Activated naive CD8-positive, alpha-beta T cell treated with anti-CD3 and anti-CD28 coated beads, Interleukin-2, amount 50 U/mL, for 16 hours (primary cell): ENCODE data around the gene ASPSCR1.

ENCODE experiments used
- DNase-seq: peaks from one replicate; pipeline ENCODE4 v3.0.0-alpha.2; 2020; ENCODE audit warnings: low read depth, low spot score

ASPSCR1 gene

GRCh38 chr17:81960130-81960958 is 17.1 kb upstream of the ASPSCR1 start:
- no peak for DNase-seq

GRCh38 chr17:81961087-81961511 is 16.3 kb upstream of the ASPSCR1 start, which contains the start of gene NOTUM:
Gene NOTUM (minus strand): TSS chr17:81961187. CDS start chr17:81960909, 278 bp downstream.
- DNase-seq, result no peak

- no peak for DNase-seq
These were observed 15.6 kb upstream of the ASPSCR1 start for GRCh38 chr17:81961521-81962498.

GRCh38 chr17:81962499-81963441 is 14.7 kb upstream of the ASPSCR1 start:
- no peak for DNase-seq

- no peak for DNase-seq
These were observed 13.2 kb upstream of the ASPSCR1 start for GRCh38 chr17:81964081-81964849.

GRCh38 chr17:81966343-81967243 is 10.8 kb upstream of the ASPSCR1 start:
- no peak for DNase-seq

GRCh38 chr17:81967244-81967532 is 10.2 kb upstream of the ASPSCR1 start:
- no peak for DNase-seq

GRCh38 chr17:81967533-81968395 is 9.7 kb upstream of the ASPSCR1 start:
- peak; percentile 84 for DNase-seq

GRCh38 chr17:81968396-81968745 is 9.1 kb upstream of the ASPSCR1 start:
- DNase-seq, result no peak

- no peak for DNase-seq
These were observed 8.3 kb upstream of the ASPSCR1 start for GRCh38 chr17:81968850-81969812.

- no peak for DNase-seq
These were observed 4.0 kb upstream of the ASPSCR1 start for GRCh38 chr17:81973432-81973831.

- no peak for DNase-seq
These were observed 858 bp upstream of the ASPSCR1 start for GRCh38 chr17:81976332-81977210.

- DNase-seq, result no peak
These were observed 1.3 kb downstream of the ASPSCR1 start for GRCh38 chr17:81978524-81979298.

- no peak for DNase-seq
These were observed 2.7 kb downstream of the ASPSCR1 start for GRCh38 chr17:81980122-81980521.

GRCh38 chr17:81980707-81981343 is 3.4 kb downstream of the ASPSCR1 start:
- DNase-seq, result no peak
